Measurements from ENCODE around the gene SAMD1. TPM values are rescaled to one million over a fixed set of nuclear protein-coding genes. Genes with fewer than 3 reads are reported as not detected.

SAMD1 gene
- total RNA-seq, 1 donor from 2014 or later, result 41.7 TPM

GRCh38 chr19:14112051-14112808 lies 21.7 kb upstream of the SAMD1 start:
- FAIRE-seq (no peak), DNase-seq (ENCODE audit: low read depth) (no peak)
- Histone ChIP-seq H3K27me3 (ENCODE audit: insufficient read depth, low read length) (no peaks in the 10 kb centered on the region), H2AFZ (ENCODE audit: low read depth, low read length) (no peak overlapping the region), H3K4me2 (ENCODE audit: low read length) (peak overlapping the region; percentile 71), H3K27ac (ENCODE audit: low read depth, low read length) (no peak overlapping the region), H4K20me1 (ENCODE audit: insufficient read depth, low read length) (peaks cover 60% of the 10 kb centered on the region), H3K9me3 (ENCODE audit: insufficient read depth, low read depth, low read length) (no peaks in the 10 kb centered on the region), H3K4me3 (ENCODE audit: insufficient read depth, low read depth, low read length) (no peak overlapping the region), H3K4me1 (ENCODE audit: insufficient read depth, low read length) (peaks cover 27% of the 10 kb centered on the region), H3K36me3 (ENCODE audit: insufficient read depth, low read length) (no peaks in the 10 kb centered on the region), H3K79me2 (ENCODE audit: insufficient read depth, low read length) (peaks cover 67% of the 10 kb centered on the region), H3K9ac (ENCODE audit: low read length) (peak overlapping the region; percentile 17)
- H3K36me3 Mint-ChIP-seq (ENCODE audit: low read depth, unreplicated experiment), result peaks cover 7% of the 10 kb centered on the region
- no peaks in the 10 kb centered on the region for H3K27me3 Mint-ChIP-seq (ENCODE audit: low read depth, unreplicated experiment)
- TF ChIP-seq EZH2 (IDR thresholded peaks at IDR 0.05; ENCODE audit: insufficient read depth, low read length), result no peak
- no peak overlapping the region for H3K4me3 Mint-ChIP-seq (ENCODE audit: unreplicated experiment)
- H3K27ac Mint-ChIP-seq (ENCODE audit: unreplicated experiment), result no peak overlapping the region
- H3K9me3 Mint-ChIP-seq (ENCODE audit: unreplicated experiment), result no peaks in the 10 kb centered on the region
- H3K4me1 Mint-ChIP-seq (ENCODE audit: low read depth, unreplicated experiment), result peaks cover 14% of the 10 kb centered on the region

DNA sequence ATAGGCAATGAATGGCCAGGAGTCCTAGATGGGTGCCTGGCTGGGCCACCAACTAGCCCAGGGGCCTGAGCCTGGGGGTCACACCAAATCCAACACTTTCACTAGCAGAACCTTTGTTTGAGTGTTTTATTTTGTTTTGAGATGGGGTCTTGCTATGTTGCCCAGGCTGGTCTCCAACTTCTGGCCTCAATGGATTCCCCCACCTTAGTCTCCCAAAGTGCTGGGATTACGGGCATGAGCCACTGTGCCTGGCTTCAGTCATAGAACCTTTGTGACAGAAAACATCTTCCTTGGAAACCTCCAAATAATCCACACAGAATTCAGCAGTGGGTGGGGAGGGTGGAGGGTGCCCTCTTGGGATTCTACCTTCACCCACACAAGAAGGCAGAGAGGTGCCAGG lies 20.9 kb upstream of the SAMD1 start:
- no peak overlapping the region for H3K9ac ChIP-seq (ENCODE audit: low read length)
- no peak overlapping the region for H3K27ac Mint-ChIP-seq (ENCODE audit: unreplicated experiment)
- no peak overlapping the region for H3K4me3 Mint-ChIP-seq (ENCODE audit: unreplicated experiment)
- no peaks in the 10 kb centered on the region for H3K27me3 Mint-ChIP-seq (ENCODE audit: low read depth, unreplicated experiment)
- peaks cover 24% of the 10 kb centered on the region for H3K4me1 ChIP-seq (ENCODE audit: insufficient read depth, low read length)
- peaks cover 53% of the 10 kb centered on the region for H4K20me1 ChIP-seq (ENCODE audit: insufficient read depth, low read length)
- H3K79me2 ChIP-seq (ENCODE audit: insufficient read depth, low read length), result peaks cover 60% of the 10 kb centered on the region
- DNase-seq (ENCODE audit: low read depth) (no peak), FAIRE-seq (no peak)
- H3K27me3 ChIP-seq (ENCODE audit: insufficient read depth, low read length), result no peaks in the 10 kb centered on the region
- H3K27ac ChIP-seq (ENCODE audit: low read depth, low read length), result no peak overlapping the region
- no peak for TF ChIP-seq CTCF (IDR thresholded peaks at IDR 0.05; ENCODE audit: insufficient read depth, low read depth, low read length)
- no peak for TF ChIP-seq EZH2 (IDR thresholded peaks at IDR 0.05; ENCODE audit: insufficient read depth, low read length)
- no peak overlapping the region for H3K4me2 ChIP-seq (ENCODE audit: low read length)
- H3K4me1 Mint-ChIP-seq (ENCODE audit: low read depth, unreplicated experiment), result peaks cover 10% of the 10 kb centered on the region
- no peaks in the 10 kb centered on the region for H3K9me3 ChIP-seq (ENCODE audit: insufficient read depth, low read depth, low read length)
- H3K9me3 Mint-ChIP-seq (ENCODE audit: unreplicated experiment), result no peaks in the 10 kb centered on the region
- no peaks in the 10 kb centered on the region for H3K36me3 ChIP-seq (ENCODE audit: insufficient read depth, low read length)
- H3K4me3 ChIP-seq (ENCODE audit: insufficient read depth, low read depth, low read length), result no peak overlapping the region
- H2AFZ ChIP-seq (ENCODE audit: low read depth, low read length), result no peak overlapping the region
- peaks cover 7% of the 10 kb centered on the region for H3K36me3 Mint-ChIP-seq (ENCODE audit: low read depth, unreplicated experiment)

GRCh38 chr19:14110650-14111049 lies 20.1 kb upstream of the SAMD1 start:
- Histone ChIP-seq H3K79me2 (ENCODE audit: insufficient read depth, low read length) (peaks cover 52% of the 10 kb centered on the region), H3K36me3 (ENCODE audit: insufficient read depth, low read length) (no peaks in the 10 kb centered on the region), H3K4me2 (ENCODE audit: low read length) (no peak overlapping the region), H3K27ac (ENCODE audit: low read depth, low read length) (no peak overlapping the region), H3K4me1 (ENCODE audit: insufficient read depth, low read length) (peaks cover 17% of the 10 kb centered on the region), H3K9ac (ENCODE audit: low read length) (no peak overlapping the region), H3K4me3 (ENCODE audit: insufficient read depth, low read depth, low read length) (no peak overlapping the region), H4K20me1 (ENCODE audit: insufficient read depth, low read length) (peaks cover 44% of the 10 kb centered on the region), H3K27me3 (ENCODE audit: insufficient read depth, low read length) (no peaks in the 10 kb centered on the region), H3K9me3 (ENCODE audit: insufficient read depth, low read depth, low read length) (no peaks in the 10 kb centered on the region), H2AFZ (ENCODE audit: low read depth, low read length) (no peak overlapping the region)
- no peaks in the 10 kb centered on the region for H3K9me3 Mint-ChIP-seq (ENCODE audit: unreplicated experiment)
- H3K36me3 Mint-ChIP-seq (ENCODE audit: low read depth, unreplicated experiment), result peaks cover 12% of the 10 kb centered on the region
- H3K27me3 Mint-ChIP-seq (ENCODE audit: low read depth, unreplicated experiment), result no peaks in the 10 kb centered on the region
- H3K27ac Mint-ChIP-seq (ENCODE audit: unreplicated experiment), result no peak overlapping the region
- FAIRE-seq (no peak), DNase-seq (ENCODE audit: low read depth) (no peak)
- H3K4me3 Mint-ChIP-seq (ENCODE audit: unreplicated experiment), result no peak overlapping the region
- TF ChIP-seq EZH2 (IDR thresholded peaks at IDR 0.05; ENCODE audit: insufficient read depth, low read length) (no peak), CTCF (IDR thresholded peaks at IDR 0.05; ENCODE audit: insufficient read depth, low read depth, low read length) (no peak)
- peaks cover 4% of the 10 kb centered on the region for H3K4me1 Mint-ChIP-seq (ENCODE audit: low read depth, unreplicated experiment)

Measured in astrocyte (in vitro differentiated cells and primary cell).